PC-9 (cell line): ENCODE data around the gene TRIM42. TPM values are rescaled to one million over a fixed set of nuclear protein-coding genes. Genes with fewer than 3 reads are reported as not detected.

ENCODE experiments used
- BruUV-seq: library from RNA; stranded (reverse); fragments of 400-500 nt; replicated peaks from 2 replicates; lab custom pipeline; 2021; lab: Mats Ljungman, UMichigan
- CTCF ChIA-PET: fragments of 300-600 bp; sonication (Branson Sonifier 250); formaldehyde crosslinking; loops from one replicate; lab custom pipeline; 2022; ENCODE audit warnings: antibody characterized with exemption; lab: Charles Lee
- POLR2A ChIA-PET: fragments of 300-600 bp; sonication (Branson Sonifier 250); formaldehyde crosslinking; loops from one replicate; lab custom pipeline; 2022; ENCODE audit warnings: antibody characterized with exemption; ENCODE audit not compliant: unreplicated experiment; lab: Charles Lee
- DNase-seq, 2 experiments: peaks; one replicate each; pipeline versions ENCODE4 v3.0.0 to v3.0.0-alpha.2; 2015 to 2022; ENCODE audit warnings: mixed read lengths in 1 of 2
- H2AFZ ChIP-seq: fragments of 200-600 bp; sonication (generic); 2 replicates; pipeline ENCODE4 v1.8.1; 2017; ENCODE audit warnings: antibody characterized with exemption
- H3F3A ChIP-seq: fragments of 200-600 bp; sonication (generic); 2 replicates; pipeline ENCODE4 v1.8.1; 2017; ENCODE audit warnings: antibody characterized with exemption, mild to moderate bottlenecking, low read depth; ENCODE audit not compliant: insufficient read depth
- H3K27ac ChIP-seq: fragments of 200-600 bp; sonication (generic); 2 replicates; pipeline ENCODE4 v1.6.1; 2016; ENCODE audit warnings: mixed run types
- H3K27me3 ChIP-seq: fragments of 200-600 bp; sonication (generic); 2 replicates; pipeline ENCODE4 v1.6.1; 2016; ENCODE audit warnings: low read depth, mixed run types; ENCODE audit not compliant: insufficient read depth
- H3K36me3 ChIP-seq: fragments of 200-600 bp; sonication (generic); 2 replicates; pipeline ENCODE4 v1.6.1; 2016; ENCODE audit warnings: low read depth, mixed run types
- H3K4me1 ChIP-seq: fragments of 200-600 bp; sonication (generic); replicated peaks from 2 replicates; pipeline ENCODE4 v1.6.1; 2016; ENCODE audit warnings: mixed run types; ENCODE audit not compliant: insufficient read depth
- H3K4me2 ChIP-seq: fragments of 200-600 bp; sonication (generic); 2 replicates; pipeline ENCODE4 v1.6.1; 2017; ENCODE audit warnings: mixed run types
- H3K4me3 ChIP-seq: fragments of 200-600 bp; sonication (generic); 2 replicates; pipeline ENCODE4 v1.6.1; 2016; ENCODE audit warnings: mixed run types
- H3K79me2 ChIP-seq: fragments of 200-600 bp; sonication (generic); 2 replicates; pipeline ENCODE4 v1.6.1; 2017; ENCODE audit warnings: low read depth, mixed run types
- H3K9me2 ChIP-seq: fragments of 200-600 bp; sonication (generic); 2 replicates; pipeline ENCODE4 v1.8.1; 2017; ENCODE audit warnings: mild to moderate bottlenecking; ENCODE audit not compliant: insufficient read depth
- H3K9me3 ChIP-seq: fragments of 200-600 bp; sonication (generic); 2 replicates; pipeline ENCODE4 v1.8.1; 2016; ENCODE audit warnings: low read depth; ENCODE audit not compliant: insufficient read depth
- H4K20me1 ChIP-seq: fragments of 200-600 bp; sonication (generic); 2 replicates; pipeline ENCODE4 v1.8.1; 2017; ENCODE audit not compliant: insufficient read depth
- CTCF ChIP-seq: fragments of 200-600 bp; sonication (generic); conservative IDR thresholded peaks from 2 replicates; pipeline ENCODE4 v1.6.1; 2017; ENCODE audit warnings: mixed run types, antibody characterized with exemption, mild to moderate bottlenecking, moderate library complexity
- EZH2 ChIP-seq: fragments of 200-600 bp; sonication (generic); IDR thresholded peaks from 2 replicates; pipeline ENCODE4 v1.8.0; 2017; ENCODE audit warnings: antibody characterized with exemption, low read depth
- intact Hi-C: fragments of 100-400 bp; cut with micrococcal nuclease; formaldehyde crosslinking; loops from one replicate; pipeline ENCODE4 v1.10.0; 2022; ENCODE audit not compliant: unreplicated experiment
- total RNA-seq: library from RNA; stranded (reverse); gene quantifications from 2 replicates; pipeline ENCODE4 v1.2.3, GENCODE V29; 2021

Gene TRIM42
- total RNA-seq, 1 experiment from 2014 or later: not detected

GRCh38 chr3:140719841-140720614, 42.2 kb downstream of the TRIM42 start:
- Histone ChIP-seq H4K20me1 (no peaks in the 10 kb centered on the region), H3K4me1 (0 out of 2 replicates have a peak, but pooled peaks cover 7% of the 10 kb centered on the region), H3K9me2 (no peaks in the 10 kb centered on the region), H3K4me2 (no peak overlapping the region), H3K27me3 (no peaks in the 10 kb centered on the region), H2AFZ (no peak overlapping the region), H3K27ac (no peak overlapping the region), H3K79me2 (no peaks in the 10 kb centered on the region), H3K4me3 (no peak overlapping the region), H3K36me3 (no peaks in the 10 kb centered on the region), H3K9me3 (no peaks in the 10 kb centered on the region), H3F3A (no peaks in the 10 kb centered on the region)
- no peak for DNase-seq
- POLR2A ChIA-PET: no interaction called here
- CTCF ChIA-PET: no interaction called here
- BruUV-seq: no TSS peak
- intact Hi-C loops: no loop called here
- TF ChIP-seq EZH2: no peak
- TF ChIP-seq CTCF: no peak

GRCh38 chr3:140723576-140723975, 45.7 kb downstream of the TRIM42 start:
- BruUV-seq: no TSS peak
- intact Hi-C loops: no loop called here
- H3K36me3 ChIP-seq: no peaks in the 10 kb centered on the region
- TF ChIP-seq CTCF (no peak), EZH2 (no peak)
- 0 out of 2 replicates have a peak, but pooled peaks cover 6% of the 10 kb centered on the region for H3K4me1 ChIP-seq
- H4K20me1 ChIP-seq: no peaks in the 10 kb centered on the region
- ChIA-PET CTCF (no interaction called here), POLR2A (no interaction called here)
- H3K4me3 ChIP-seq: no peak overlapping the region
- no peaks in the 10 kb centered on the region for H3K9me2 ChIP-seq
- no peaks in the 10 kb centered on the region for H3F3A ChIP-seq
- no peaks in the 10 kb centered on the region for H3K9me3 ChIP-seq
- H3K79me2 ChIP-seq: no peaks in the 10 kb centered on the region
- no peak for DNase-seq
- H3K27ac ChIP-seq: no peak overlapping the region
- H2AFZ ChIP-seq: no peak overlapping the region
- no peak overlapping the region for H3K4me2 ChIP-seq
- no peaks in the 10 kb centered on the region for H3K27me3 ChIP-seq

- POLR2A ChIA-PET: no interaction called here
- CTCF ChIA-PET: no interaction called here
Observed at GRCh38 chr3:140724856-140725812, 47.3 kb downstream of the TRIM42 start.

More at GRCh38 chr3:140724856-140725812, 47.3 kb downstream of the TRIM42 start:
- no peaks in the 10 kb centered on the region for H3K79me2 ChIP-seq
- H3K4me1 ChIP-seq: 0 out of 2 replicates have a peak, but pooled peaks cover 6% of the 10 kb centered on the region
- no peak overlapping the region for H3K4me3 ChIP-seq
- no peak for DNase-seq
- no peaks in the 10 kb centered on the region for H3F3A ChIP-seq
- H2AFZ ChIP-seq: no peak overlapping the region
- no peaks in the 10 kb centered on the region for H3K36me3 ChIP-seq
- H3K4me2 ChIP-seq: no peak overlapping the region
- H3K27ac ChIP-seq: no peak overlapping the region
- TF ChIP-seq EZH2: no peak
- H3K9me2 ChIP-seq: no peaks in the 10 kb centered on the region
- H4K20me1 ChIP-seq: no peaks in the 10 kb centered on the region
- H3K27me3 ChIP-seq: no peaks in the 10 kb centered on the region
- no peaks in the 10 kb centered on the region for H3K9me3 ChIP-seq
- intact Hi-C loops: no loop called here
- BruUV-seq: no TSS peak
